HTR-8/SVneo (cell line): ENCODE measurements around the gene RAB40B.

Experiments
- DNase-seq: peaks from one replicate; pipeline ENCODE4 v3.0.0; 2011; ENCODE audit warnings: low spot score, mixed read lengths; ENCODE audit not compliant: insufficient read length
- FAIRE-seq: peaks from 2 replicates; lab custom pipeline; 2011; peaks lifted over from hg19 to GRCh38; lab: Jason Lieb, UNC

The RAB40B gene

DNA sequence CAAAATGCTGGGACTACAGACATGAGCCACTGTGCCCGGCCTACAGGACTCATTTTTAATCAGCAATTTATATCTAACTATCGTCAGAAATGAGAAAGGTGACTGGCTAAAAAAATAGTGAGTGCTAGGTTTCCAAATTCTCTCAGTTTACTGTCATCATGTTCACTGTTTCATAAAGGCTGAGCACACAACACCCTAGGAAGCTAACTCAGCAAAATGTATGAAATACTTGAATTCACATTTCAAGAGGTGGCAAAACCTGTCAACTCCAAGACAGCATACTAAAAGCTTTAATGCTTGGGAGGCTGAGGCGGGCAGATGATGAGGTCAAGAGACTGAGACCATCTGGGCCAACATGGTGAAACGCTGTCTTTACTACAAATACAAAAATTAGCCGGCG is 67.0 kb downstream of the RAB40B start:
- no peak for FAIRE-seq
- no peak for DNase-seq

DNA sequence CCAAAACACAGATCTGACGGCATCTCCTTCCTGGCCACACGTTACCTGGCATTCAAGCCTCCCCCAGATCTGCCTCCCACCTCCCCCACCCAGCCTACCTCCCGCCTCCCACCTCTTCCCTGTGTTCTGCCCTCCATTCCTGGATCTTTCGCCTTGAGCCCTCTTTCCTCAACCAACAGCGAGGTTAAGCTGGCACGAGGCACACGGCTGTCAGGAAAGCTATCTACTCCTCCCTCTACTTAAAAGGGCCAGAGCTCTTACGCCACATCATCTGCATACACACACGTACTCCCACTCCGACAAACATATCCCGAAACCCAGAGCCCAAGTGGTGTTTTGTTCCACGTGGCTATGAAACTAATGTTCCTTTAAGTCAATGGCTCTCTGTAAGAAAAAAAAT is 68.3 kb downstream of the RAB40B start:
- FAIRE-seq (no peak), DNase-seq (no peak)

- DNase-seq = no peak
- FAIRE-seq = no peak
Measured at GRCh38 chr17:82629748-82630147, 68.8 kb downstream of the RAB40B start.

GRCh38 chr17:82627405-82627804 is 71.1 kb downstream of the RAB40B start:
- FAIRE-seq (peak; percentile 28), DNase-seq (no peak)

DNA sequence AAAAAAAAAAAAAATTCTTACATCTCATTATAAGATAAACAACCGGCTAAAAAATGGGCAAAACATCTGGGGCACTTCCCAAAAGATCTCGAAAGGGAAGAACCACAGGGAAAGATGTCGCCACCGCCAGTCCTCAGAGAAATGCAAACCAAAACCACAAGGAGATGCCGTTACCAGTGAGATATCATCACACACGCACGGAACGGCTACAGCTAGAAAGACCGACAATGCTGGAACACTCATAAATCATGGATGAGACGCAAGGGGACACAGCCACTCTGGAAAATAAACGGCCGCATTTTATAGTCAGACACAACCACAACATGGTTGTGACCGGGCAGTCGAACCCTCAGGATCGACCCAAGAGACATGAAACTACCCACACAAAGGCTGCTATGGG is 74.8 kb downstream of the RAB40B start:
- no peak for DNase-seq
- FAIRE-seq = no peak

DNA sequence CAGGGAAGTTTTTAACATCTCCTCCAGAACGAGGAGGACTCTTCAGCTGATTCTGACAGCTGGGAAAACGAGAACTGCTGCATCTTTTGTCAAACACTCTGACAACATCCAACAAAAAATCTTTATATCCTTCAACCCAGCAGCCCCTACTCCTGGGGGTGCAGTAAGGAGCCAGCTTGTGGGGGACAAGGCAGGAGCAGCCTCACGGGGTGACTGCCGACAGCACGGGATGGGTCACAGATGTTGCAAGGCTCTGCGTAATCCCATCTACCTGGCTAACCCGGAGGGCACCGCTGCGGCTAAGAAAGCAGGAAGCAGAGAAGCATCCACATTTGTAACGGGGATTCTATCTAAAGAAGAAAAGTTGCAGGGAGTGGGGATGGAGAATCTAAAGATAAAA is 78.9 kb downstream of the RAB40B start:
- DNase-seq (no peak), FAIRE-seq (no peak)

- DNase-seq (no peak), FAIRE-seq (no peak)
Measured at GRCh38 chr17:82619211-82619610, 79.3 kb downstream of the RAB40B start.

GRCh38 chr17:82616021-82616711 is 82.3 kb downstream of the RAB40B start:
- no peak for FAIRE-seq
- DNase-seq = no peak

DNA sequence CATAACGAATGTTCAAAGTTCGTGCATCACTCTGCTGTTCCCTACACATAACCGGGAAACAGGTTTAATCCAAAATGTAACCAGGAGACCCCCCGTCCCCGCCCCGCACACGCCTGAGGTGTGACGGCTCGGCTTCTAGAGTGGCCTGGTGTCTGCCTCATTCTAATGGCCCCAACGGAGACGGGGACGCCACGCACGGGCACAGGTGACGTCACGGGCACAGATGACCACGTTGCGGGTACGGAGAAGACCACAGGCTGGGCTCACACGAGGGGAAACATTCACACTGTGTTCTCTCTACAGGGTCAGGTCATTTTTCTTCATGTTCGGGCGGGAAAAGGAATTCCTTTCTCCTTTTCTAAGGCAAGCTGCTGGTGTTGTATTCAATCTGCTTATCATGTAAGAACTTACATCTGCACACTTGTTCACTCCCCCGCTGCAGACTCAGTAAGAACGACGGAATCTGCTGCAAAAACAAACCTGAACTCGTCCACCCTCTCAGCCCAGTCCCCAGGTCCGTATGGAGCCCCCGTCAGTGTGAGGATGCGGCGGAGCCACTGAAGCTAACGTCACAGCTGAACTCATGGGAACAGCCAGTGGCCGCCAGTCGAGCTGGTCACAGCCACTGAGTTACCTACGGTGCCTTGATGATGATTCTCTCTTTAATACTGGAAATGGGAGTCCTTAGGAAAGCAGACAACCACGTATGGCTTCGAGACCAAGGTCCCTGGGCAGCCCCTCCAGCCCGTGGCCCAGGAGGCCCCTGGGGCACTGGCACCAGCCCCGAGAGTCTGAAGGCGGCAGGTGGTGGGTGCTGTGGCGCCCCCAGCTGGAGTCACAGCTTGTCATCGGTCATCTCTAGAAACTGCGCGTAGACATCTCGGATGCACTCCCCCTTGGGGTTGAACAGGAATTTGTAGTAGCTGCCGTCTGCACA is 83.1 kb downstream of the RAB40B start:
- DNase-seq (no peak), FAIRE-seq (no peak)

- FAIRE-seq = no peak
- DNase-seq = no peak
Measured at GRCh38 chr17:82614095-82614631, 84.3 kb downstream of the RAB40B start.

DNA sequence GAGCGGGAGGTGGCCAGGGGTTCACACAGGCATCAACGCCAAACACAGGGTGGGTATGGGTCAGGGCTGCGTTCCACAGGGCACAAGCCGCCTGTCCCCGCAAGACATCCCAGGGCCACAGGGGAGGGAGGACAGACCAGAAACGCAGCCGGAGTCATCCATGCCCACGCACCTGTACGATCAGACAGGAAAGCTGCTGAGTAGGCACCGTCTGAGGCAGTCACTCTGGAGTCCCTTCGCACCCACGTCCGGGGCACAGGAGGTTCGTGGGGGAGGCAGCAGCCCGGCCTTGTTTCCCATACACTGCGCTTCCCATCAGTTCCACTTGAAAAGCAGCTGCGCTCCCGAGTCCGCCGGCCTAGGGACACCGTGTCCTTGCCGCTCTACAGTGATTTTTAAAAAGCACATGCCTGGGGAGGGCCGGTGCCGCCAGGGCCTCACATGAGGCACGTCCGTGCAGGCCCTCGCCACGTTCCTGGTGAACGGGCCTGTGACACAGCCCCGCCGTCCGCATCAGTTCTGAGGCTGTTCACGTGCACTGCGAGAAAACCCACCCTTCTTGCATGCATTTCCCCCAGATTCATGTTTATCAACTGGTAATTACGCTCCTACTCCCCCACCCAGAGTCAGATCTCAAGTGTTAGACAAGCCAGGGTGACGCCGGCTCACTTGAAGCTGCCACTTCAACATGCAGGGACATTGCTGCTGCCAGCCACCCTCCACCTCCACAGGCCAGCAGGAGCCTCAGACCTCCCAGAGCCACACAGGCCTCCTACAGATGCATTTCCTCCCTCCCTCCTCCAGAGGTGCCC is 85.0 kb downstream of the RAB40B start:
- FAIRE-seq = no peak
- DNase-seq = no peak

DNA sequence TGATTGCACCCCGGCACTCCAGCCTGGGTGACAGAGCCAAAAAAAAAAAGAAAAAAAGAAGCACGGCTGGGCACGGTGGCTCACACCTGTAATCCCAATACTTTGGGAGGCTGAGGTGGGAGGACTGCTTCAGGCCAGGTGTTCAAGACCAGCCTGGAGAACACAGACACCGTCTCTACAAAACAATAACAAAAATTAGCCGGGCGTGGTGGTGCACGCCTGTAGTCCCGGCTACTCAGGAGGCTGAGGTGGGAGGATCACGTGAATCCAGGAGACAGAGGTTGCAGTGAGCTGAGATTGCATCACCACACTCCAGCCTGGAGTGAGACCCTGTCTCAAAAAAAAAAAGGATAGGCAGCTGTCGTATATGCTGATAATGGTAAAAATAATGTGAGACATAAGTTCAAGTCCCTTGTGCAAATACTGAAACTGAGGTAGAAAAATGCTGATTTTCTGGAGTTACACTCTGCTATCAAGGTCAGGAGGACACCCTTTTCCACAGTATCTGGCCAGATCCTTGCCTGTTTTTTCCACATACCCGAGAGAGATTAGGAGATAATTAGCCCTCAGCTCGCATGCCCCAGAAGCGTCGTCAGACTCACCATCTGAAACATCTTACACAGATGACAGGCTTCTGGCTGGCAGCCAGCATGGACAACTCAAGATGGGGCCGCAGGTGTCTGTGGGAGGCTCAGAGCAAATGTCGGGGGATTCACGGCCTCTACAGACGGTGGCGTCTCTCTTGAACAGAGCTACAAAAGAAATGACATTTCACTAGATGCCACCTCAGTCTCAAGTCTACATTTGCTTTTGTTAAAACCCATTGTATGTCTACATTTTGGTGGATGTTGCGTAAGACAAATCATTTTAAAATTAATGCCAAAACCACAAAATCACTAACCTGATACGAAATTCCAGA is 87.1 kb downstream of the RAB40B start:
- DNase-seq (no peak), FAIRE-seq (no peak)

- no peak for FAIRE-seq
- no peak for DNase-seq
Measured at GRCh38 chr17:82609655-82610054, 88.8 kb downstream of the RAB40B start.

GRCh38 chr17:82608816-82609215 is 89.7 kb downstream of the RAB40B start:
- FAIRE-seq (no peak), DNase-seq (no peak)

- DNase-seq (no peak), FAIRE-seq (no peak)
Measured at GRCh38 chr17:82605939-82606600, 92.4 kb downstream of the RAB40B start.
